ENCODE data around the gene FBLL1.
"Not testable (repeated sequence)": the region's sequence is repeated elsewhere in the genome, so short reads cannot be mapped to it uniquely, and the experiment has no call there.

GRCh38 chr5:168534351-168534750 is 5.2 kb downstream of the FBLL1 start:
- not testable (repeated sequence) for TF ChIP-seq CTCF, POLR2A (IDR thresholded peaks at IDR 0.05)

Measured in ovary (tissue), 3 donors.